DOHH2 (cell line): ENCODE data around the gene TRPV6.

ENCODE experiments used
- H3F3A ChIP-seq: fragments of 200-600 bp; sonication (generic), shearing (Covaris generic); 2 replicates; pipeline ENCODE4 v1.6.0; 2016; ENCODE audit warnings: antibody characterized with exemption, mild to moderate bottlenecking; ENCODE audit not compliant: control insufficient read depth, insufficient read depth
- H3K27ac ChIP-seq: fragments of 200-600 bp; sonication (generic); 2 replicates; pipeline ENCODE4 v1.5.1; 2014; ENCODE audit warnings: low read depth, mild to moderate bottlenecking, low read length, moderate library complexity
- H3K27me3 ChIP-seq: fragments of 200-600 bp; sonication (generic); 2 replicates; pipeline ENCODE4 v1.6.1; 2014; ENCODE audit warnings: mild to moderate bottlenecking, low read length, mixed read lengths; ENCODE audit not compliant: control insufficient read depth
- H3K36me3 ChIP-seq: fragments of 200-600 bp; sonication (generic); 2 replicates; pipeline ENCODE4 v1.6.1; 2014; ENCODE audit warnings: mild to moderate bottlenecking, low read length, moderate library complexity, mixed read lengths; ENCODE audit not compliant: control insufficient read depth
- H3K4me1 ChIP-seq: fragments of 200-600 bp; sonication (generic); 2 replicates; pipeline ENCODE4 v1.6.1; 2014; ENCODE audit warnings: mild to moderate bottlenecking, low read length, mixed read lengths; ENCODE audit not compliant: control insufficient read depth
- H3K4me2 ChIP-seq: fragments of 200-600 bp; sonication (generic); 2 replicates; pipeline ENCODE4 v1.6.0; 2014; ENCODE audit warnings: mild to moderate bottlenecking, low read length, moderate library complexity
- H3K4me3 ChIP-seq: fragments of 200-600 bp; sonication (generic); 2 replicates; pipeline ENCODE4 v1.5.1; 2014; ENCODE audit warnings: mild to moderate bottlenecking, low read length, mixed read lengths
- H3K79me2 ChIP-seq: fragments of 200-600 bp; sonication (generic); 2 replicates; pipeline ENCODE4 v1.6.1; 2014; ENCODE audit warnings: mild to moderate bottlenecking, low read length, mixed read lengths; ENCODE audit not compliant: control insufficient read depth
- H3K9me2 ChIP-seq: fragments of 200-600 bp; sonication (generic); replicated peaks from 2 replicates; pipeline ENCODE4 v1.6.1; 2014; ENCODE audit warnings: mild to moderate bottlenecking, low read length, mixed read lengths; ENCODE audit not compliant: control insufficient read depth
- H3K9me3 ChIP-seq: fragments of 200-600 bp; sonication (generic); 2 replicates; pipeline ENCODE4 v1.6.1; 2014; ENCODE audit warnings: antibody characterized with exemption, low read length, mixed read lengths; ENCODE audit not compliant: control insufficient read depth, insufficient read depth
- H4K20me1 ChIP-seq: fragments of 200-600 bp; sonication (generic); 2 replicates; pipeline ENCODE4 v1.6.0; 2014; ENCODE audit warnings: low read depth, mild to moderate bottlenecking, antibody characterized with exemption, low read length, moderate library complexity; ENCODE audit not compliant: control insufficient read depth, insufficient read depth
- CTCF ChIP-seq: fragments of 200-600 bp; sonication (generic); IDR thresholded peaks from one replicate; pipeline ENCODE4 v1.5.1; 2014; ENCODE audit warnings: antibody characterized with exemption, mild to moderate bottlenecking, low read depth, low read length; ENCODE audit not compliant: poor library complexity, severe bottlenecking
- EZH2phosphoT487 ChIP-seq: fragments of 200-600 bp; sonication (generic); IDR thresholded peaks from 2 replicates; pipeline ENCODE4 v1.6.1; 2017; ENCODE audit warnings: borderline replicate concordance, mild to moderate bottlenecking, antibody characterized with exemption, low read length, moderate library complexity, mixed read lengths

The TRPV6 gene

GRCh38 chr7:142923391-142923790, 37.8 kb upstream of the TRPV6 start:
- H3K27ac ChIP-seq, result no peak overlapping the region
- no peaks in the 10 kb centered on the region for H3F3A ChIP-seq
- peaks cover 9% of the 10 kb centered on the region for H3K9me3 ChIP-seq
- H3K4me2 ChIP-seq, result no peak overlapping the region
- H3K27me3 ChIP-seq, result peaks cover 16% of the 10 kb centered on the region
- no peaks in the 10 kb centered on the region for H3K9me2 ChIP-seq
- peaks cover 20% of the 10 kb centered on the region for H3K4me1 ChIP-seq
- TF ChIP-seq CTCF (no peak), EZH2phosphoT487 (no peak)
- H3K36me3 ChIP-seq, result no peaks in the 10 kb centered on the region
- H3K4me3 ChIP-seq, result no peak overlapping the region
- H3K79me2 ChIP-seq, result no peaks in the 10 kb centered on the region
- no peaks in the 10 kb centered on the region for H4K20me1 ChIP-seq

GRCh38 chr7:142919656-142920055, 34.1 kb upstream of the TRPV6 start:
- no peaks in the 10 kb centered on the region for H3K79me2 ChIP-seq
- TF ChIP-seq CTCF (no peak), EZH2phosphoT487 (no peak)
- H3K9me2 ChIP-seq, result no peaks in the 10 kb centered on the region
- H3K9me3 ChIP-seq, result no peaks in the 10 kb centered on the region
- no peaks in the 10 kb centered on the region for H3K4me1 ChIP-seq
- no peaks in the 10 kb centered on the region for H3F3A ChIP-seq
- no peaks in the 10 kb centered on the region for H3K36me3 ChIP-seq
- no peaks in the 10 kb centered on the region for H4K20me1 ChIP-seq
- no peak overlapping the region for H3K4me2 ChIP-seq
- peaks cover 34% of the 10 kb centered on the region for H3K27me3 ChIP-seq
- H3K4me3 ChIP-seq, result no peak overlapping the region
- H3K27ac ChIP-seq, result no peak overlapping the region

GRCh38 chr7:142918901-142919300, 33.4 kb upstream of the TRPV6 start:
- no peaks in the 10 kb centered on the region for H3F3A ChIP-seq
- H4K20me1 ChIP-seq, result no peaks in the 10 kb centered on the region
- TF ChIP-seq EZH2phosphoT487 (no peak), CTCF (no peak)
- no peak overlapping the region for H3K4me2 ChIP-seq
- H3K9me2 ChIP-seq, result no peaks in the 10 kb centered on the region
- H3K36me3 ChIP-seq, result no peaks in the 10 kb centered on the region
- H3K27ac ChIP-seq, result no peak overlapping the region
- no peaks in the 10 kb centered on the region for H3K9me3 ChIP-seq
- no peaks in the 10 kb centered on the region for H3K79me2 ChIP-seq
- H3K4me1 ChIP-seq, result no peaks in the 10 kb centered on the region
- no peak overlapping the region for H3K4me3 ChIP-seq
- peaks cover 38% of the 10 kb centered on the region for H3K27me3 ChIP-seq

- H3K4me3 ChIP-seq, result no peak overlapping the region
- no peaks in the 10 kb centered on the region for H4K20me1 ChIP-seq
- H3K27me3 ChIP-seq, result peaks cover 40% of the 10 kb centered on the region
- H3K4me2 ChIP-seq, result no peak overlapping the region
- no peaks in the 10 kb centered on the region for H3K4me1 ChIP-seq
- H3K36me3 ChIP-seq, result no peaks in the 10 kb centered on the region
- H3K79me2 ChIP-seq, result no peaks in the 10 kb centered on the region
- H3K9me2 ChIP-seq, result no peaks in the 10 kb centered on the region
- TF ChIP-seq CTCF, result no peak
- TF ChIP-seq EZH2phosphoT487, result no peak
- H3K9me3 ChIP-seq, result no peaks in the 10 kb centered on the region
- no peaks in the 10 kb centered on the region for H3F3A ChIP-seq
- H3K27ac ChIP-seq, result no peak overlapping the region
Observed at GRCh38 chr7:142917447-142917846, 31.9 kb upstream of the TRPV6 start.
